AML-193 (cell line): ENCODE data around the gene NAA10.

Experiments used
- DNase-seq, 2 experiments: peaks; one replicate each; lab custom pipeline; 2025; lab: John Stamatoyannopoulos, UW

The NAA10 gene

GRCh38 chrX:153883163-153883843 is 51.5 kb downstream of the NAA10 start:
- DNase-seq: no peak

GRCh38 chrX:153882557-153882956 is 52.3 kb downstream of the NAA10 start:
- DNase-seq: no peak

DNA sequence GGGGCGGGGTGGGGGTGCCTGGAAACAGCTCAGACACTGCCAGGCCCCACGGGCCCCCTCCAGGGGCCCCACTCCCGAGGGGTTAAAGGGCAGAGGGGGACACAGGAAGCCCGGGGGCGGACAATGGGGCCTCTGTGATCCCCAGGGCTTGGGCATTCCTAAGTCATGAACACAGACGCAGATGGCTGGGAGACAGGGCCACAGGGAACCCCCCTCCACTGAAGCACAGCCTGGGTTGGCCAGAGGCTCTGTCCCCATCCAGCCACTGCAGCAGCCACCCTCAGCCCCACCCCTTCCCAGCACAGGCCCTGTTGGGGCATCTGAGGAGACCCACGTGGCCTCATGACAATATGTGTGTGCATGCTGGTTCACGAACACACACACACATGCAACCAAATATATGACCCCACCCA is 52.7 kb downstream of the NAA10 start:
- no peak for DNase-seq

DNA sequence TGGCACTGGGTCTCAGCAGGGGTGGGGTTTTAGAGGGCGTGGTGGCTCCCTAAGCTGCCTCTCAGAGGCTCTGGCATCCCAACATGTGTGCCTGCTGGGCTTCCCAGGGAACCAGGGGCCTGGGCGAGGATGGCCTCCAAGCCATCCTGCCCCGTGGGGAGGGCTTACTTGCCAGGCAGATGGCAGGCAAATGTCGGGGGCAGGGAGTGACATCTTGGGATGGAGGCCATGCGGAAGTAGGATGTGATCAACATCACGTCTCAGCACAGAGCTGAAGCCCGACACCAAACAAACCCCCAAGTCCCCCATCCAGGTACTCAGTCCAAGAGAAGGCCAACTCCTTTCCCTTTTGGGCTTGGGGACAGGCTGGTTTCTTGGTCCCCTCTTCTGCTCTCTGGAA is 53.6 kb downstream of the NAA10 start:
- no peak for DNase-seq

- DNase-seq: no peak
Observed at GRCh38 chrX:153880440-153880815, 54.4 kb downstream of the NAA10 start.

DNA sequence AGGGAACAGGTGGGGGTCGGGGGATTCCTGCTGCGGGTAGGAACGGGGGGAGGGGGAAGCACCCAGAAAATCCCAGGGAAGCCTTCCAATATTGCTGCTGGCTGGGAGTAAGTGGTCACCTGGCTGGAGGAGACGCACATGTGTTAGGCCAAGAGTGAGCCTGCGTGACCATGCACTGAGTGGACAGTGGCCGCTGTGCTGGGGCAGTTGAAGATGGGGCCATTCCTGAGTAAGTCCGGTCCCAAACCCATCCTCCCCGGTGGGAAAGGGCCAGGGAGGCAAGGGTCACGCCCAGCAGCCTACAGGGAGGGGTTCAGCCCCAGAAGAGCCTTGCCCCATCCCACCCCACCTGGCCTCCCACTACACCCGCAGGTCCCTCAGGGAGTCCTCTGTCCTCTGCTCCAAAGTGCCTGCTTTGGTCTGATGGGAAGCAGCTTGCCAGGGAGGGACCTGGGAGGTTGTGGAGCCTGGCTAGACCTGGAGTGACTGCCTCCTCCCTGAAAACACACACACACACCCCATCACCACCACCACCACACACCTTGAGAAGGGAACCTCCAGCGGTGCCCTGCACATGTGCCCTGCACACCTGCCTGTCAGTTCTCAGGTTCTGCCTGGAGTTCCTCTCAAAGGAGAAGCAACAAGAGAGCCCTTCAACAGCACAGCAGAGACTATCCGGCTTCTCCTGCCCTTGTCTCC is 54.9 kb downstream of the NAA10 start:
- DNase-seq: no peak
